H9 (cell line): ENCODE measurements around the gene USP53. TPM values are rescaled to one million over a fixed set of nuclear protein-coding genes. Genes with fewer than 3 reads are reported as not detected.

Source experiments
- DNase-seq: peaks from one replicate; pipeline ENCODE4 v3.0.0-alpha.2; 2017
- H2AFZ ChIP-seq: one replicate; pipeline ENCODE4 v1.6.1; 2013; ENCODE audit warnings: mild to moderate bottlenecking, low read length, control low read depth, moderate library complexity
- H2AK5ac ChIP-seq: 2 replicates; pipeline ENCODE4 v1.6.1; 2013; ENCODE audit warnings: low read length, control low read depth, mixed read lengths; ENCODE audit not compliant: insufficient read length
- H2BK120ac ChIP-seq: one replicate; pipeline ENCODE4 v1.6.1; 2013; ENCODE audit warnings: low read depth, mild to moderate bottlenecking, low read length, control low read depth, inconsistent platforms; ENCODE audit not compliant: poor library complexity, severe bottlenecking
- H2BK12ac ChIP-seq: 2 replicates; pipeline ENCODE4 v1.6.1; 2013; ENCODE audit warnings: low read length, control low read depth, mixed read lengths, low read depth; ENCODE audit not compliant: insufficient read length
- H2BK15ac ChIP-seq: 2 replicates; pipeline ENCODE4 v1.6.1; 2013; ENCODE audit warnings: low read depth, low read length, control low read depth
- H2BK20ac ChIP-seq: one replicate; pipeline ENCODE4 v1.6.1; 2013; ENCODE audit warnings: low read depth, mild to moderate bottlenecking, low read length, control low read depth, inconsistent platforms; ENCODE audit not compliant: poor library complexity, severe bottlenecking
- H2BK5ac ChIP-seq: 2 replicates; pipeline ENCODE4 v1.6.1; 2013; ENCODE audit warnings: low read length, control low read depth, mixed read lengths; ENCODE audit not compliant: insufficient read length
- H3K14ac ChIP-seq: 2 replicates; pipeline ENCODE4 v1.6.1; 2013; ENCODE audit warnings: low read length, control low read depth; ENCODE audit not compliant: insufficient read depth
- H3K18ac ChIP-seq: 2 replicates; pipeline ENCODE4 v1.6.1; 2013; ENCODE audit warnings: low read depth, mild to moderate bottlenecking, mixed read lengths, low read length, control low read depth; ENCODE audit not compliant: insufficient read length
- H3K23ac ChIP-seq: 2 replicates; pipeline ENCODE4 v1.6.1; 2013; ENCODE audit warnings: low read length, control low read depth, mixed read lengths, low read depth; ENCODE audit not compliant: insufficient read length
- H3K23me2 ChIP-seq: 2 replicates; pipeline ENCODE4 v1.6.1; 2013; ENCODE audit warnings: low read depth, mild to moderate bottlenecking, mixed read lengths, low read length, control low read depth; ENCODE audit not compliant: insufficient read length, poor library complexity, severe bottlenecking
- H3K27ac ChIP-seq: 2 replicates; pipeline ENCODE4 v1.5.1; 2013; ENCODE audit warnings: low read length, control low read depth, mixed read lengths, low read depth; ENCODE audit not compliant: insufficient read length
- H3K27me3 ChIP-seq: 2 replicates; pipeline ENCODE4 v1.6.1; 2013; ENCODE audit warnings: low read length, control low read depth, inconsistent platforms; ENCODE audit not compliant: insufficient read depth
- H3K4ac ChIP-seq: 2 replicates; pipeline ENCODE4 v1.6.1; 2013; ENCODE audit warnings: low read depth, mild to moderate bottlenecking, control low read depth, inconsistent platforms, low read length, moderate library complexity
- H3K4me1 ChIP-seq: 2 replicates; pipeline ENCODE4 v1.6.1; 2013; ENCODE audit warnings: low read length, control low read depth, inconsistent platforms; ENCODE audit not compliant: insufficient read depth
- H3K4me2 ChIP-seq: 2 replicates; pipeline ENCODE4 v1.6.1; 2013; ENCODE audit warnings: low read length, control low read depth, mixed read lengths; ENCODE audit not compliant: insufficient read length, insufficient read depth
- H3K56ac ChIP-seq: 2 replicates; pipeline ENCODE4 v1.6.1; 2013; ENCODE audit warnings: low read depth, mild to moderate bottlenecking, mixed read lengths, low read length, control low read depth; ENCODE audit not compliant: insufficient read length
- H3K79me1 ChIP-seq: 2 replicates; pipeline ENCODE4 v1.6.1; 2013; ENCODE audit warnings: low read depth, mild to moderate bottlenecking, moderate library complexity, low read length, control low read depth, inconsistent platforms; ENCODE audit not compliant: insufficient read depth, poor library complexity, severe bottlenecking
- H3K79me2 ChIP-seq: 2 replicates; pipeline ENCODE4 v1.6.1; 2013; ENCODE audit warnings: low read length, control low read depth, inconsistent platforms; ENCODE audit not compliant: insufficient read depth
- H3K9ac ChIP-seq: 2 replicates; pipeline ENCODE4 v1.6.1; 2013; ENCODE audit warnings: low read length, control low read depth, mixed read lengths; ENCODE audit not compliant: insufficient read length; ENCODE audit errors: extremely low read depth
- H3K9me3 ChIP-seq: one replicate; pipeline ENCODE4 v1.6.1; 2013; ENCODE audit warnings: low read depth, low read length, inconsistent platforms; ENCODE audit not compliant: control insufficient read depth
- H3T11ph ChIP-seq: one replicate; pipeline ENCODE4 v1.6.1; 2013; ENCODE audit warnings: mild to moderate bottlenecking, low read length, control low read depth, inconsistent platforms
- H4K20me1 ChIP-seq: one replicate; pipeline ENCODE4 v1.6.1; 2013; ENCODE audit not compliant: control insufficient read depth, insufficient read length, insufficient read depth
- H4K5ac ChIP-seq: 2 replicates; pipeline ENCODE4 v1.6.1; 2013; ENCODE audit warnings: low read depth, mild to moderate bottlenecking, mixed read lengths, low read length, control low read depth; ENCODE audit not compliant: insufficient read length
- H4K8ac ChIP-seq: replicated peaks from 2 replicates; pipeline ENCODE4 v1.6.1; 2013; ENCODE audit warnings: low read length, control low read depth, mixed read lengths, low read depth; ENCODE audit not compliant: insufficient read length
- H4K91ac ChIP-seq: 2 replicates; pipeline ENCODE4 v1.6.1; 2013; ENCODE audit warnings: low read depth, mild to moderate bottlenecking, moderate library complexity, mixed read lengths, low read length, control low read depth; ENCODE audit not compliant: insufficient read length
- H3K27ac Mint-ChIP-seq, 3 experiments: 2 replicates in 2 of 3; 3 replicates in 1 of 3; pipeline ENCODE4 v1.8.0; 2020 to 2021; ENCODE audit warnings: mixed read lengths in 3 of 3, mild to moderate bottlenecking in 1 of 3, moderate library complexity in 1 of 3
- H3K27me3 Mint-ChIP-seq: 2 replicates; pipeline ENCODE4 v1.8.0; 2021; ENCODE audit warnings: low read depth, mild to moderate bottlenecking, moderate library complexity, mixed read lengths
- H3K36me3 Mint-ChIP-seq, 3 experiments: 2 replicates in 2 of 3; 3 replicates in 1 of 3; pipeline ENCODE4 v1.8.0; 2020 to 2021; ENCODE audit warnings: low read depth in 3 of 3, mixed read lengths in 3 of 3; ENCODE audit not compliant: insufficient read depth in 1 of 3
- H3K4me1 Mint-ChIP-seq, 2 experiments: 2 replicates each; pipeline ENCODE4 v1.8.0; 2020; ENCODE audit warnings: mixed read lengths in 2 of 2
- H3K4me3 Mint-ChIP-seq, 2 experiments: 2 replicates in 1 of 2; 3 replicates in 1 of 2; pipeline ENCODE4 v1.8.0; 2020 to 2021; ENCODE audit warnings: mild to moderate bottlenecking in 2 of 2, mixed read lengths in 2 of 2, moderate library complexity in 1 of 2
- H3K9me3 Mint-ChIP-seq, 2 experiments: 2 replicates in 1 of 2; 3 replicates in 1 of 2; pipeline ENCODE4 v1.8.0; 2020; ENCODE audit warnings: mild to moderate bottlenecking in 2 of 2, mixed read lengths in 2 of 2, moderate library complexity in 1 of 2
- WGBS: extraction: QIAGEN DNeasy Blood & Tissue Kit; methylation state at CpG from one replicate; pipeline ENCODE4 v1.1.7; 2013; ENCODE audit warnings: missing lambda C conversion rate, low lambda C conversion rate, mixed read lengths; ENCODE audit not compliant: insufficient read length; ENCODE audit errors: extremely low coverage; 5-methylcytosine and 5-hydroxymethylcytosine counted together
- total RNA-seq: library from RNA; stranded (reverse); gene quantifications from 2 replicates; pipeline ENCODE4 v1.2.1, GENCODE V29; 2021
- TF ChIP-seq, protein P1 (sequence below): fragments of 200-600 bp; sonication (generic); conservative IDR thresholded peaks from 3 replicates; pipeline ENCODE4 v1.8.0; 2021; ENCODE audit warnings: antibody characterized with exemption, mild to moderate bottlenecking

USP53 gene
- total RNA-seq, 1 experiment from 2014 or later, result 18.4 TPM

DNA sequence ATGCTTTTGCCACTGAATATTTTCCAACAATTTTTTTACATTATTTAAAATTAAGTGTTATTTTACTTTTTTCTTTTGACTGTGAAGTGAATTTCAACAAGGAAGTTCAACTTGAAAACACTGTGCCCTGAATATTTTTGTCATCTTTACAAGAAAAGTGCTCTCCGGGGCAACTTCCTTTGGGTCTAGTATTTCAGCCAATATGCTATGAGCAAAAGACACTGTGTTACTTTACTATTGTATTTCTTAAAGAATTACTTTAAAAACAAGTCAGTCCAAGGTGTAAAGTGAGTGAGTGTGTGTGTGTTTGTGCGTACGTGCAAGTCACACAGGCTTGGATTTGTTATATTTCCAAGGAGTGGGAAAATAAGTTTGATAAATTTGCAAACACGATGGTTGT lies 7.6 kb upstream of the USP53 start:
- H3K23ac ChIP-seq, result no peak overlapping the region
- H3K4me1 ChIP-seq, result no peaks in the 10 kb centered on the region
- Mint-ChIP-seq H3K4me1 (peaks cover 3 to 16% of the 10 kb centered on the region in 2 experiments; a peak in 3 of 4 replicates), H3K27me3 (no peaks in the 10 kb centered on the region), H3K36me3 (peaks cover 0 to 5% (median 2%) of the 10 kb centered on the region in 3 experiments; a peak in 3 of 7 replicates), H3K9me3 (peaks cover 5 to 9% of the 10 kb centered on the region in 2 experiments; a peak in 4 of 5 replicates), H3K4me3 (no peak overlapping the region), H3K27ac (no peak overlapping the region)
- no peak overlapping the region for H3K56ac ChIP-seq
- peak overlapping the region; percentile 14 for H3K9ac ChIP-seq
- H3K14ac ChIP-seq, result no peak overlapping the region
- H3K23me2 ChIP-seq, result no peaks in the 10 kb centered on the region
- H2AFZ ChIP-seq, result no peak overlapping the region
- no peak overlapping the region for H2BK5ac ChIP-seq
- no peak for DNase-seq
- no peaks in the 10 kb centered on the region for H3K27me3 ChIP-seq
- WGBS, result no CpG with 5 or more reads among the region's 4 CpGs
- no peak overlapping the region for H2BK15ac ChIP-seq
- H4K20me1 ChIP-seq, result no peaks in the 10 kb centered on the region
- H3K18ac ChIP-seq, result no peak overlapping the region
- no peak overlapping the region for H3K4me2 ChIP-seq
- no peak overlapping the region for H2BK12ac ChIP-seq
- no peak overlapping the region for H3K4ac ChIP-seq
- H4K91ac ChIP-seq, result no peak overlapping the region
- no peak overlapping the region for H2AK5ac ChIP-seq
- no peak overlapping the region for H3K27ac ChIP-seq
- H3K9me3 ChIP-seq, result no peaks in the 10 kb centered on the region
- H3K79me1 ChIP-seq, result no peaks in the 10 kb centered on the region
- H2BK120ac ChIP-seq, result no peak overlapping the region
- H3T11ph ChIP-seq, result no peak overlapping the region
- TF ChIP-seq, protein P1, sequence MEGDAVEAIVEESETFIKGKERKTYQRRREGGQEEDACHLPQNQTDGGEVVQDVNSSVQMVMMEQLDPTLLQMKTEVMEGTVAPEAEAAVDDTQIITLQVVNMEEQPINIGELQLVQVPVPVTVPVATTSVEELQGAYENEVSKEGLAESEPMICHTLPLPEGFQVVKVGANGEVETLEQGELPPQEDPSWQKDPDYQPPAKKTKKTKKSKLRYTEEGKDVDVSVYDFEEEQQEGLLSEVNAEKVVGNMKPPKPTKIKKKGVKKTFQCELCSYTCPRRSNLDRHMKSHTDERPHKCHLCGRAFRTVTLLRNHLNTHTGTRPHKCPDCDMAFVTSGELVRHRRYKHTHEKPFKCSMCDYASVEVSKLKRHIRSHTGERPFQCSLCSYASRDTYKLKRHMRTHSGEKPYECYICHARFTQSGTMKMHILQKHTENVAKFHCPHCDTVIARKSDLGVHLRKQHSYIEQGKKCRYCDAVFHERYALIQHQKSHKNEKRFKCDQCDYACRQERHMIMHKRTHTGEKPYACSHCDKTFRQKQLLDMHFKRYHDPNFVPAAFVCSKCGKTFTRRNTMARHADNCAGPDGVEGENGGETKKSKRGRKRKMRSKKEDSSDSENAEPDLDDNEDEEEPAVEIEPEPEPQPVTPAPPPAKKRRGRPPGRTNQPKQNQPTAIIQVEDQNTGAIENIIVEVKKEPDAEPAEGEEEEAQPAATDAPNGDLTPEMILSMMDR, result no peak
- H3K79me2 ChIP-seq, result no peaks in the 10 kb centered on the region
- no peak overlapping the region for H4K5ac ChIP-seq
- no peak overlapping the region for H2BK20ac ChIP-seq
- H4K8ac ChIP-seq, result no peak overlapping the region
